ENCODE results near the gene MYOM1.
"Not testable (repeated sequence)": the region's sequence is repeated elsewhere in the genome, so short reads cannot be mapped to it uniquely, and the experiment has no call there.

Gene MYOM1

DNA sequence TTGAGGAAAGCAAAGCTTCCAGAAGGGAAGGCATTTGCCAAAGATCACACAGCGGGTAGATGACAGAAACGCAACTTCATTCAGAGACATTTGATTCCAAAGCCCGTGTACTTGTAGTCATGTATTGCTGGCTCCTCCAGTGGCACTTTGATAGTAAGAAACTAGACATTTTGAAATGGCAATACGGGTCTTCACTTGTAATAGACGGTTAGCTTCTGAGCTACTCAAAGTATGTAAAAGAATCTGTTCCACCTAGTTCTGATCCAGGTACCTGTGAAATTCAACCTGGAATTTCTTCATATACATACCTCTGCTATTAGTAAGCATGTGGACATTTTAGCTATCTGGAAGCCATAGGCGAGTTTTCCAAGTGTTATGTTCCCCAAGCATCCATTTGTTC, 1.7 kb upstream of the MYOM1 start:
- DNase-seq (ENCODE audit: extremely low read depth in 1 of 2, low read depth in 1 of 2), result no peak

DNA sequence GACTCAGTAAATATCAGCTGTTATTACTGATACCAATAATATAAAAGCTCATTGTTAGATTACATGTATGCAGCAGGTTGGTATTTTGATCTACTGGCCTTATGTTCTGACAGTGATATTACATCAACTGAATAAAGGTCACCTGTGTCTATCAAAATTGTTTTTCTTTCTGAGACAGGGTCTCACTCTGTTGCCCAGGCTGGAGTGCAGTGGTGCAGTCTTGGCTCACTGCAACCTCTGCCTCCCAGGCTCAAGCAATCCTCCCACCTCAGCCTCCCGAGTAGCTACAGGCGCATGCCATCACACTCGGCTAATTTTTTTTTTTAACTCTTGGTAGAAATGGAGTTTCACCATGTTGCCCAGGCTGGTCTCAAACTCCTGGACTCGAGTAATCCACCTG, 1.1 kb upstream of the MYOM1 start:
- DNase-seq (ENCODE audit: extremely low read depth in 1 of 2, low read depth in 1 of 2), result not testable (repeated sequence)

DNA sequence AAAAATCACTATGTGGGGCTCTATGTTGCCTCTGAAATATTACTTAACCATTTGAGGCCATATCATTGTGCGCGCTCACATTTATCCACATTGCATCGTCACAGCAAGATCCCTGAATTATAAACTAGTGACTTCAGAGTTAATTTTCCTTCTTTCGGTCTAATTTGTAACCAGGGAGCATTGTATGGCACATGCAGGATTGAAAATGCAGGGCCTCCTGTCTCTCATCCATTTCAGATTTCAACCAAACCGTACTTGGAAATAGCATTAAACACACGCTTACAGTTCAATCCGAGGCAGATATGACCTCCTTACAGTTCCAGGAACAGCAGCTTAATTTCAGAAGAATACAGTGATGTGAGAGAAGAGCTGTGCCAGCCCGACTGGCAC, 532 bp downstream of the MYOM1 start:
- no peak for DNase-seq (ENCODE audit: extremely low read depth in 1 of 2, low read depth in 1 of 2)

GRCh38 chr18:3218819-3219218, 949 bp downstream of the MYOM1 start:
- no peak for DNase-seq (ENCODE audit: extremely low read depth in 1 of 2, low read depth in 1 of 2)

DNA sequence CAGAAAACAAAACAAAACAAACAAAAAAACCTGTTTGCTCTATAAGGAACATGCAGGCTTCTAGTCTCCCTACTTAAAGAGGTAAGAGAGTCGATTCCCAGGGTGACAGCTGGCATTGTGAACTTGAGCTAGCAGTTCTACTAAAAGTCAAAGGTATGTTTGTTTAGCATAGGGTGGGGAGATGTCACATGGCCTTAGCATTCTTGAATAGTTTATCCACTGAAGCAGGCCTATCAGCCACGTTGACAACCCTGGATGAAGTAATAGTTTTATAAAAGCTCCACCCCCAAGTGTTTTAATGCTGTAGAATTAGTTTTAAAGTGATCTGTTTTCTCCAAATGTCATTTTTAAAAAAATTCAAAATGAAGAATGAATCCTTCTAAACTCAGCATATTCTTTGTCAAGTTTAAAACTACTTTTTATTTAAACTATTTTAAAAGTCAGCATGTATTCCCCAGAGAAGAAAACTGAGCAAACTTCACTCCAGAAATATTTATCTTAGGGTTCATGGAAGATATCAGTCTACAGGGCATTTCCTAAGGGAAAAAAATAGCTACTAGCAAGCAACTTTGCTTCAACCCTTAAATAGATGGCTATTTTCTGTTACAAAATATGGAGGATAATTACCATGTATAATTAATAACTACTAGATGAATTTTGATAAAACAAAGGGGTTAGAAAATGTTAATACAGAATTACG, 1.7 kb downstream of the MYOM1 start:
- no peak for DNase-seq (ENCODE audit: extremely low read depth in 1 of 2, low read depth in 1 of 2)

DNA sequence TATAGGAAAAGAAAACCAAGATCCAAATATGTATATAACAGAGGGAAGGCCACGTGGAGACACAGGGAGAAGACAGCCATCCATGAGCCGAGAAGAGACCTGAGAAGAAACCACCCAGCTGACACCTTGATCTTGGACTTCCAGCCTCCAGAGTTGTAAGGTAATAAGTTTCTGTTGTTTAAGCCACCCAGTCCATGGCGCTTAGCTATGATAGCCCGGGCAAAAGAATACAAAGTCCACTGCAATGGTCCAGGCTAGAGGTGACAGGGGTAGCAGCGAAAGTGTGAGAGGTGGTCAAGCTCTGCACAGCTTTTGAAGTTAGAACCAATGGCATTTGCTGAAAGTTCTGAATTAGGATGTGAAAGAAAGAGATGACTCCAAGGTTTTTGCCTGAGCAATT, 2.8 kb downstream of the MYOM1 start:
- no peak for DNase-seq (ENCODE audit: extremely low read depth in 1 of 2, low read depth in 1 of 2)

DNA sequence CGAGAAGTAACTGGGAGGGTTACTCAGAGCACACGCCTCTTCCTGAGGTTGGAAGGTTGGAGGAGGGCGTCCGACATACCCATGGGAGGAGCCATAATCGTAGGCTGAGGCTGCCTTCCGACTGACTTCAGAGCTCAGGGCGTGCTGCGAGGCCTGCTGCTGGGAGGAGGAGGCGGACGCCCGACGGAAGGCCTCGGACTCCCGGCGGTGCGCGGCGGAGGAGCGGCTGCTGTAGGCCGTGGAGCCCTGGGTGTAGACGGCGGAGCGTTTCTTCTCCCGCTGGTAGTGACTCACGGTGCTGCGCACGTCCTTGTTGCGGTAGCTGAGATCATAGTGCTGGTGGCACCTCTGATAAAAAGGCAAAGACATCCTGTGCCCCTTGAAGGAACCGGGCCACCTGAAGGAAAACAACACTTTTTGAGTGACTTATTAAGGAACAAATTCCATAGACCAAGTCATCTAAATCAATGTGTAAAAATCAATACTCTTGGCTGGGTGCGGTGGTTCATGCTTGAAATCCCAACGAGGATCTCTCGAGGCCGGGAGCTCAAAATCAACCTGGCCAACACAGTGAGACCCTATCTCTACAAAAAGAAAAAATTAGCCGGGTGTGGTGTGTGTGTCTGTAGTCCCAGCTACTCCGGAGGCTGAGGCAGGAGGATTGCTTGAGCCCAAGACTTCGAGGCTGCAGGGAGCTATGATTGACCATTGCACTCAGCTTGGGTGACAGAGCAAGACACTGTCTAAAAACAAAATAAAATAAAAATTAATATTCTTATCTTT, 4.7 kb downstream of the MYOM1 start:
- no peak for DNase-seq (ENCODE audit: extremely low read depth in 1 of 2, low read depth in 1 of 2)

- no peak for DNase-seq (ENCODE audit: extremely low read depth in 1 of 2, low read depth in 1 of 2)
Observed at GRCh38 chr18:3213300-3214059, 6.3 kb downstream of the MYOM1 start.

- no peak for DNase-seq (ENCODE audit: extremely low read depth in 1 of 2, low read depth in 1 of 2)
Observed at GRCh38 chr18:3212657-3213056, 7.1 kb downstream of the MYOM1 start.

DNA sequence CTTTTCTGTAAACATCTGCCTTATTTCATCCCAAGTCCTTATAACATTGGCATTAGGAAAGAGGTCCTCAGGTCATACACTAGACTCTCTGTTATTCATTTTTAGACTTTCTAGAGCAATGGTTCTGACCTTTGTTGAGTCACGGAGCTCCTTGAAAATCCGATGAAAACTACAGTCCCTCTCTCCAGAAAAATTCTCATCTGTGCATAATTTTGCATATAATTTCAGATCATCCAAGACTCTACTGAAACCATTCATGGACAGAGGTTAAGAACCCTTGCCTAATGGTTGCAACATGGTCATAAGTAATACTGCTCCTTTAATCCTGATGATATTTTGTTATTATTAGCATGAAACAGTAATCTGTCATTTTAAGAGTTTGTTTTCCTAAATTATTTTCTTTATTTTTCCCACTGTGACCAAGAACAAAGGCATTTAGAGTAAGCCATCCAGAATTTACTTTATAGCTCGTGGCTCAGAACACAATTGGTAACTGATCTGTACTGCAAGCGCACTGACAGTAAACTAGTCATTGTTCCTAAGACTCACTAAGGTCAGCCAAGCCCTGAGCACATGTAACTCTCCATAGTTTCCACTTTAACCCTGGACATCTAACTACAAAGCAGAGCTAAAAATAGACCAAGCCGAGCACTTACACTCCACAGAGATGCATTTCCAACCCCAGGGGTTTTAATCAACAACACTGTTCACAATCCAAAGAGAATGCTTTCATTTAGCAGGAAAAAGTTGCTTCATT, 8.4 kb downstream of the MYOM1 start:
- no peak for DNase-seq (ENCODE audit: extremely low read depth in 1 of 2, low read depth in 1 of 2)

DNA sequence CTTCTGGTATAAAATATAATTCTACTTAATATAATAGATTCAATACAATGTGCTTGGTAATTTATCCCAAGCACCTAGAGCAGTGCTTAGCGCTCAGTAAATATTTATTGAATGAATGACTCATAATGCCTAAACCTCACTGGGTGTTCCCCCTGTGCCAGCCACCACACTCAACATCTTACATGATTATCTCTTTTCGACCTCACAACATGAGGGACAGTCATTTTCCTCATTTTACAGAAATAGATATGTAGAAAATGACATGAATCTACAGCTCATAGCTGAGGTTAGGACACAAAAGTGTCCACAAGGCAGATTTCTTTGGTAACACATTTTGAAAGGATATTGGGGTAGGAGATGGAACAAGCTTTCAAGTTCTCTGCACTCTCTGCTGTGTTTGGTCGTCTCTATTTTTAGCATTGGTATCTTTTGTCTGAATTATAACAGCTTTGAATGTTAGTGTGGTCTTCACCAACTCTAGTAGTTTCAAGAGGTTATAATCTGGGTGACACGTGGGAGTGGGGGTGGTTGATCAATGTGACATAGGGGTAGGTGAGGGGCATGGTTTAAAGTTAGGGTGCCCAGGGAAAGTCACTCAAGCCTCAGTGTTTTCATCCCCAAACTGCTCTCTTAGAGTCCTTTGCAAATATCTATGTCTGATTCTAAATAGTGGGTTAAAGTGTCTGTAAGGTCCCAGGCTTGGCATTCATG, 9.8 kb downstream of the MYOM1 start:
- DNase-seq (ENCODE audit: extremely low read depth in 1 of 2, low read depth in 1 of 2), result no peak

DNA sequence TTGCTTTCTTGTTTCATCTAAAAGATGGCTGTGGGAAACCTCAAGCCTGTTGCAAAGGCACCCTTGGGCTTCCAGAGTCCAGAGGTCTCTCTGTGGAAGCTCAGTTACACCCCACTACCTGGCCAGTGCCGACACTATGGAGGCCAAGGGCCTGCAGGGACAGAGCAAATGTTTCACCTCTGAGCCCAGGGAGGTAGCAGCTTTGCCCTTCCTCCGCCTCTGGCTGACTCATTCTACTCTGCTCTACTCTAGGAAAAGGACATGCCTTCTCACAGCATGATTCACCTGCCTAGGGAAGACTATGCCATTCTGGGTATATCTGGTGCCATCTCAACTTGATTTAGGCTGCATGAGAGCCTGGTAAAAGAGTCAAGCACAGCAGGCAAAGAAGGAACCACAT, 12.2 kb downstream of the MYOM1 start:
- DNase-seq (ENCODE audit: extremely low read depth in 1 of 2, low read depth in 1 of 2), result no peak

DNA sequence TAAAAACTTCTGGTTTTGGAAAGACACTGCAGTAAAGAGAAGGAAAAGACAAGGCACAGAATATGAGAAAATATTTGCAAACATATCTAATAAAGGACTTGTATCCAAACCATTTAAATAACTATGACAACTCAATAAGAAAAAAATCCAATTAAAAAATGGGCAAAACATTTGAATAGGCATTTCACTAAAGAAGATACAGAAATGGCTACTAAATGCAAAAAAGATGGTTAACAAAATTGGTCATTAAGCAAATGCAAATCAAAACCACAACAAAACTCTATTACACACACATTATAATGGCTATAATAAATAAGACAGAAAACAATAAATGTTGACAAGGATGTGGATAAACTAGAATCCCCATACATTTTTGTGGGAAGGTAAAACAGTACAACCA, 14.5 kb downstream of the MYOM1 start:
- no peak for DNase-seq (ENCODE audit: extremely low read depth in 1 of 2, low read depth in 1 of 2)

DNA sequence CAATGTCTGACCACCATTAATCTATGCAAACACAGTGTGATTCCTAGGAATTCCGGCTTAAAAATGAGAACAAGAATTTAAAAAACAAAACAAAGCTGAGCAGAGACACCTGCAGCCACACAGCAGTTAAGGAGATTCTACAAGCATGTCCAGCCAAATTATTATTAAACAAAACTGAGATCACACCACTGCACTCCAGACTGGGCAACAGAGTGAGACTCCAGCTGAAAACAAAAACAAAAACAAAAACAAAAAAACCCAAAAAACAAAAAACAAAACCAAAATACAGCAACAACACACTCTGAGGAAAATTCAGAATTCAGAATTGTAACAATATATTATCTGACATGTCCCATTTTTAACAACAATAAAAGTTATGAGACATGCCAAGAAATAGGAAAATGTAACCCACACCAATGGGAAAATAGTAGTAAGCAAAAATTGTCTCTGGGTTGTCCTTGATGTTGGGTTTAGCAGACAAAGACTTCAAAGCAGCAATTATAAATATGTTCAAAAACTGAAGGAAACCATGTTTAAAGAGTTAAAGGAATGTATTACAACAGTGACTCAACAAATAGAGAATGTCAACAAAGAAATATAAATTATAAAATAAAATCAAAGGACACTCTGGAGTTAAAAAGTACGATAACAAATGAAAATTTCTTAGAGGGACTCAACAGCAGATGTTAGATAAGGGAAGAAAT, 19.7 kb downstream of the MYOM1 start:
- no peak for DNase-seq (ENCODE audit: extremely low read depth in 1 of 2, low read depth in 1 of 2)

DNA sequence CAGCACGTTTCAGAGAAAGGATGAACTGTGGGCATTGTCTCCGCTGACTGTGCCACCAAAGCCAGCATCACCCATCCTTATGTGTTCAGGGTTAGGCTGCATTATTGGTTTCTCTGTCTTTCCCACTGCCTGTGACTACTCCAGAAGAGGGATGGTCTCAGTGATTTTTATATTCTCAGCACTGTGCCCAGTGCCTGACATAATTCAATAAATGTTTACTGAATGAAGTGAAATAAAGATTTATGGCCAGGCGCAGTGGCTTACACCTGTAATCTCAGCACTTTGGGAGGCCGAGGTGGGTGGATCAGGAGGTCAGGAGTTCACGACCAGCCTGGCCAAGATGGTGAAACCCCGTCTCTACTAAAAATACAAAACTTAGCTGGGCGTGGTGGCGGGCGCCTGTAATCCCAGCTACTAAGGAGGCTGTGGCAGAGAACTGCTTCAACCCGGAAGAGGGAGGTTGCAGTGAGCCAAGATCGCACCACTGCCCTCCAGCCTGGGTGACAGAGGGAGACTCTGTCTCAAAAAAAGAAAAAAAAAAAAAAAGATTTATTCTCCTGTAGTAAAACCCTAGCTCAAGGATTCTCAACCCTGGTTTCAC, 21.4 kb downstream of the MYOM1 start:
- DNase-seq (ENCODE audit: extremely low read depth in 1 of 2, low read depth in 1 of 2), result not testable (repeated sequence)

DNA sequence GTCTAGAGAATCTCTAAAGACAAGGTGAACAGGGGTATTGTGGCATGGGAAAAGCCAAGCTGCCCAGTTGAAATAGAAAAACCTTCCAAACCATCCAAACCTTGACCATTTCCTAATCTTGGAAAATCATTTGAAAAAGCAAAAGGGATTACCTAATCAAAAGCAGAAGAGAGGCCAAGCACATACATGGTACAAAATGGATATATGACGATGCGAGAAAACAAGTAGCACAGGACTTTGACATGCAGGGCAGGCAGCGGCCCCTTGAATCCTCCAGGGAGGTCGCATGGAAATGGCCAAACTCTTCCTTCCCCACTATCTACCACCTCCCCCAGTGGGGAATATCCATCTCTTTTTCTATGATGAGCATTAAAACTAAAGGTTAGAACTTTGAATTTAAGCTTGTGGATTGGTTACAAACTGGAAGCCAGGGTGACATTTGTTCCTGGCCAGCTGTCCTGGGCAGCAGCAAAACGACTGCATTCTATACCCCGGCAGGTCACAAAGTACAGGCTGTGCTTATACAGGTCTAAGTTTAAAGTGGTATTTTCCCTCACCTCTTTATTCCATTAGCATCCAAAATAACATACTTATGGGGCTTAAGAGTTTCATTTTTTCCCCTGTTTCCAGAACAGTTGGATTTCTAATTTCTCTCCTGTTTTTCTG, 24.7 kb downstream of the MYOM1 start:
- no peak for DNase-seq (ENCODE audit: extremely low read depth in 1 of 2, low read depth in 1 of 2)

DNA sequence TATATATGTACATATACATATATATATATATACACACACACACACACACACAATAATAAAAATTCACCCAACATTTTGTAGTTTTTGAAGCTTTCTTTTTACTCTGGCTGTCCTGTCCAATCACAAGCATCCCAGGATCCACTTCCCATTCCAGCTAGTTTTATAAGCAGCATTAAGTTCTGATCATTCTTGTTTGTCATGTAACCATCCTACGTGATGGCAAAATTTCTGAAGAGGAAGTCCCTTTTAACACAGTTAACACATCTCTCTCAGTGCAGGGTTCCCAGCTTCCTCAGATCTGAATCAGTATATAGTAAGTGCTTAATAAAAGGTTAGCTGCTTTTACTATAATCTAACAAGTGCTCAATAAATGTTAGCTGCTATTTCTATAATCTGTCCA, 26.4 kb downstream of the MYOM1 start:
- DNase-seq (ENCODE audit: extremely low read depth in 1 of 2, low read depth in 1 of 2), result no peak

- DNase-seq (ENCODE audit: extremely low read depth in 1 of 2, low read depth in 1 of 2), result no peak
Observed at GRCh38 chr18:3192752-3193151, 27.0 kb downstream of the MYOM1 start.

DNA sequence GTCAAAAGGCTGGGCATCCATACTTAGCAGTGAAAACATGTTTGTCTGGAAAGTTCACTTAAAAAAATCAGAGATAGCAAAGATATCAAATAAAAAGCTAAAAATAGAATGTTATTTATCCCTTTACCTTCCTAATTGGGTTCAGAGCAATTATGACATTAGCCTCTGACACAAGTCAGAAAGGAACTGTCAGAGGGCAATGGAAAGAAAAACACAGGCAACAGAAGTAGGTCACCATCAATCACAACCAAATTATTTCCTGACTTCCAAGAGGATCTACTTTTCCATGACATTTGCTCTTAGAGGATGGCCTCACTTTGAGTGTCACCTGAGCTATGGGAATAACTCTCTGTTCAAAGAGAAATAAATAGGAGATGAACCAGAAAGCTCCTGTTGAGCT, 27.5 kb downstream of the MYOM1 start:
- no peak for DNase-seq (ENCODE audit: extremely low read depth in 1 of 2, low read depth in 1 of 2)
